Right cardiac atrium (tissue), 5 donors: Measurements from ENCODE around the gene DNASE2. TPM values are rescaled to one million over a fixed set of nuclear protein-coding genes. Genes with fewer than 3 reads are reported as not detected.
"Not testable (repeated sequence)": the region's sequence is repeated elsewhere in the genome, so short reads cannot be mapped to it uniquely, and the experiment has no call there.

Experiments used
- ATAC-seq, 2 donors: fragments of 200-7000 bp; cut with Tn5 transposase; one replicate each; pipeline versions ENCODE4 v1.8.0 to v1.9.1; 2020; ENCODE audit warnings: moderate library complexity in 2 of 2, mild to moderate bottlenecking in 1 of 2
- DNase-seq, 3 donors: peaks; one replicate each; pipeline ENCODE4 v3.0.0-alpha.2; 2020
- H3K27ac ChIP-seq: one replicate; pipeline ENCODE4 v1.5.1; 2013; ENCODE audit warnings: mild to moderate bottlenecking, low read length, control low read depth, moderate library complexity
- H3K27me3 ChIP-seq: one replicate; pipeline ENCODE4 v1.6.1; 2013; ENCODE audit not compliant: control insufficient read depth, insufficient read depth
- H3K4me1 ChIP-seq: one replicate; pipeline ENCODE4 v1.6.1; 2013; ENCODE audit warnings: low read length; ENCODE audit not compliant: control insufficient read depth, insufficient read depth
- H3K4me3 ChIP-seq: one replicate; pipeline ENCODE4 v1.5.1; 2013; ENCODE audit warnings: low read length, control low read depth
- H3K9me3 ChIP-seq: one replicate; pipeline ENCODE4 v1.6.1; 2013; ENCODE audit warnings: low read length; ENCODE audit not compliant: control insufficient read depth
- WGBS: extraction: QIAGEN DNeasy Blood & Tissue Kit; methylation state at CpG from one replicate; pipeline ENCODE4 v1.1.7; 2013; 5-methylcytosine and 5-hydroxymethylcytosine counted together
- intact Hi-C, 4 donors: fragments of 100-400 bp; cut with DNase I; formaldehyde crosslinking; loops; one replicate each; pipeline versions ENCODE4 v1.11.0 to v1.14.0; 2022 to 2023
- long read RNA-seq, 4 donors: library from polyadenylated mRNA; unstranded; transcript quantifications; one replicate each; pipeline ENCODE4 v2.0.0, GENCODE V29; 2020 to 2021
- polyA plus RNA-seq: library from polyadenylated mRNA; stranded (reverse); fragments of 200-250 nt; gene quantifications from one replicate; pipeline ENCODE4 v1.2.3, GENCODE V29; 2013
- total RNA-seq, 4 donors: library from RNA; stranded (reverse); fragmentation: NEBNext Ultra II Directional; extraction: Animal tissue kit (Norgen Biotek cat#: 25700); gene quantifications; one replicate each; pipeline ENCODE4 v1.2.1, GENCODE V29; 2021
- donor health status: healthy with polysubstance abuse.
- donor health status: DM: no; HTN: yes; CAD: no.
- donor health status: DM: no; HTN: no; CAD: no.
- donor health status: DM: no; HTN: yes; CAD: no; lungs with severe emphysema.
- donor health status: DM: yes; HTN: yes; CAD: no.

DNASE2 gene
- 10 to 100 TPM; 22.2 to 30.6 (median 24.5) TPM for total RNA-seq
- polyA plus RNA-seq = 19.2 TPM
- long read RNA-seq, donor 1, transcript DNASE2-201 (6 exons, 1,955 nt) = major isoform, 42 of 67 reads
- long read RNA-seq, donor 1, partial matches to known transcripts = 21 of 67 reads
- long read RNA-seq, donor 1, other reads (novel, unspliced or antisense) = 2 of 67 reads
- long read RNA-seq, donor 2, transcript DNASE2-201 (6 exons, 1,955 nt) = major isoform, 31 of 37 reads
- long read RNA-seq, donor 2, partial matches to known transcripts = 4 of 37 reads
- long read RNA-seq, donor 2, other reads (novel, unspliced or antisense) = 2 of 37 reads
- long read RNA-seq, donor 3, transcript DNASE2-201 (6 exons, 1,955 nt) = major isoform, 110 of 151 reads
- long read RNA-seq, donor 3, partial matches to known transcripts = 37 of 151 reads
- long read RNA-seq, donor 3, other reads (novel, unspliced or antisense) = 1 of 151 reads
- long read RNA-seq, donor 4, transcript DNASE2-201 (6 exons, 1,955 nt) = major isoform, 26 of 32 reads
- long read RNA-seq, donor 4, partial matches to known transcripts = 4 of 32 reads
- long read RNA-seq, donor 4, other reads (novel, unspliced or antisense) = 1 of 32 reads

- peak; percentile 96 for ATAC-seq
- WGBS = 0% methylated on average over 38 of the region's 38 CpGs
- intact Hi-C loops = loop anchor here in 1 of 4 donors (10.0 kb wide), 1 partner anchor 84 kb away; the partner anchor contains the start of gene DAND5
- peak; percentile 97 to 99 (median 97) for DNase-seq
- Histone ChIP-seq H3K9me3 (peaks cover 2% of the 10 kb centered on the region), H3K4me3 (peak within 1 kb of the TSS; percentile 43), H3K27me3 (no peaks in the 10 kb centered on the region), H3K4me1 (no peaks in the 10 kb centered on the region), H3K27ac (peak within 1 kb of the TSS; percentile 26)
Measured at GRCh38 chr19:12881172-12881808, at the start of gene DNASE2. DNASE2 (minus strand) TSS chr19:12881449; CDS start chr19:12881375, 74 bp downstream.

- ATAC-seq (no peak), DNase-seq (no peak)
- no peak overlapping the region for H3K27ac ChIP-seq
- 89% methylated on average over 19 of the region's 19 CpGs for WGBS
- H3K9me3 ChIP-seq = no peaks in the 10 kb centered on the region
- intact Hi-C loops = no loop called here
- H3K4me1 ChIP-seq = peaks cover 6% of the 10 kb centered on the region
- H3K27me3 ChIP-seq = no peaks in the 10 kb centered on the region
- H3K4me3 ChIP-seq = no peak overlapping the region
Measured at GRCh38 chr19:12930002-12930645, 48.9 kb upstream of the DNASE2 start.

- Histone ChIP-seq H3K27me3 (no peaks in the 10 kb centered on the region), H3K4me3 (no peak overlapping the region), H3K9me3 (no peaks in the 10 kb centered on the region), H3K27ac (no peak overlapping the region), H3K4me1 (no peaks in the 10 kb centered on the region)
- WGBS = 96% methylated on average over 29 of the region's 29 CpGs
- ATAC-seq (no peak), DNase-seq (no peak)
- intact Hi-C loops = no loop called here
Measured at GRCh38 chr19:12924621-12925310, 43.5 kb upstream of the DNASE2 start.

- ATAC-seq (no peak), DNase-seq (no peak)
- Histone ChIP-seq H3K4me1 (no peaks in the 10 kb centered on the region), H3K27me3 (no peaks in the 10 kb centered on the region), H3K4me3 (no peak overlapping the region), H3K9me3 (no peaks in the 10 kb centered on the region), H3K27ac (no peak overlapping the region)
- WGBS = 94% methylated on average over 4 of the region's 4 CpGs
- intact Hi-C loops = no loop called here
Measured at GRCh38 chr19:12922959-12923358, 41.7 kb upstream of the DNASE2 start.

- no peaks in the 10 kb centered on the region for H3K27me3 ChIP-seq
- no peak for DNase-seq
- no peak overlapping the region for H3K27ac ChIP-seq
- H3K4me3 ChIP-seq = no peak overlapping the region
- no peaks in the 10 kb centered on the region for H3K9me3 ChIP-seq
- ATAC-seq = no peak
- no peaks in the 10 kb centered on the region for H3K4me1 ChIP-seq
- intact Hi-C loops = no loop called here
- 55% methylated on average over 3 of the region's 3 CpGs for WGBS
Measured at GRCh38 chr19:12921047-12921446, 39.8 kb upstream of the DNASE2 start.

GRCh38 chr19:12918253-12918652 is 37.0 kb upstream of the DNASE2 start:
- no peak overlapping the region for H3K4me3 ChIP-seq
- 95% methylated on average over 14 of the region's 14 CpGs for WGBS
- H3K27ac ChIP-seq = no peak overlapping the region
- DNase-seq = no peak
- H3K9me3 ChIP-seq = no peaks in the 10 kb centered on the region
- no peaks in the 10 kb centered on the region for H3K27me3 ChIP-seq
- no peaks in the 10 kb centered on the region for H3K4me1 ChIP-seq
- ATAC-seq = peak in 1 of 2 donors; percentile 9
- intact Hi-C loops = no loop called here

- ATAC-seq, H3K4me3 ChIP-seq, H3K4me1 ChIP-seq, H3K27ac ChIP-seq, DNase-seq, H3K27me3 ChIP-seq, intact Hi-C loops, H3K9me3 ChIP-seq: not testable (repeated sequence)
- WGBS = 83% methylated on average over 4 of the region's 4 CpGs
Measured at GRCh38 chr19:12915860-12916259, 34.6 kb upstream of the DNASE2 start.

- intact Hi-C loops = no loop called here
- ATAC-seq = peak in 1 of 2 donors; percentile 3
- no peak overlapping the region for H3K4me3 ChIP-seq
- H3K4me1 ChIP-seq = no peaks in the 10 kb centered on the region
- H3K9me3 ChIP-seq = no peaks in the 10 kb centered on the region
- no peaks in the 10 kb centered on the region for H3K27me3 ChIP-seq
- 36% methylated on average over 12 of the region's 12 CpGs for WGBS
- H3K27ac ChIP-seq = peak overlapping the region; percentile 57
- no peak for DNase-seq
Measured at GRCh38 chr19:12913851-12914690, 32.8 kb upstream of the DNASE2 start.

- Histone ChIP-seq H3K27ac (peak overlapping the region; percentile 25), H3K9me3 (no peaks in the 10 kb centered on the region), H3K27me3 (no peaks in the 10 kb centered on the region), H3K4me3 (no peak overlapping the region), H3K4me1 (no peaks in the 10 kb centered on the region)
- WGBS = 6% methylated on average over 22 of the region's 22 CpGs
- ATAC-seq (peak; percentile 83 to 91), DNase-seq (peak; percentile 77 to 91 (median 91))
- intact Hi-C loops = no loop called here
Measured at GRCh38 chr19:12913011-12913561, 31.8 kb upstream of the DNASE2 start.
